PFSK-1 (cell line): ENCODE measurements around the gene SAMD4A.

Experiments
- FOXP2 ChIP-seq: optimal IDR thresholded peaks from 2 replicates; pipeline ENCODE3; 2011; ENCODE audit warnings: borderline replicate concordance, control low read depth, inconsistent platforms; ENCODE audit not compliant: insufficient read depth; ENCODE audit errors: extremely low read length, extremely low read depth
- POLR2AphosphoS5 ChIP-seq: IDR thresholded peaks from 2 replicates; pipeline ENCODE4 v1.6.1; 2012; ENCODE audit warnings: low read depth, mild to moderate bottlenecking, control low read depth, low read length, moderate library complexity
- SIN3A ChIP-seq: IDR thresholded peaks from 2 replicates; pipeline ENCODE4 v1.6.1; 2012; ENCODE audit warnings: mild to moderate bottlenecking, low read length, moderate library complexity, borderline replicate concordance; ENCODE audit not compliant: insufficient read depth
- TAF1 ChIP-seq: IDR thresholded peaks from 2 replicates; pipeline ENCODE4 v1.6.1; 2012; ENCODE audit warnings: low read length, control low read depth, borderline replicate concordance; ENCODE audit not compliant: insufficient read depth
- TF ChIP-seq, protein P1 (sequence below), 2 experiments: IDR thresholded peaks; 2 replicates each; pipeline versions ENCODE4 v1.6.1 to v1.8.0; 2011 to 2012; ENCODE audit warnings: low read depth in 2 of 2, low read length in 2 of 2, control low read depth in 1 of 2, inconsistent platforms in 1 of 2, mild to moderate bottlenecking in 1 of 2, moderate library complexity in 1 of 2; ENCODE audit not compliant: insufficient read depth in 1 of 2

SAMD4A gene

DNA sequence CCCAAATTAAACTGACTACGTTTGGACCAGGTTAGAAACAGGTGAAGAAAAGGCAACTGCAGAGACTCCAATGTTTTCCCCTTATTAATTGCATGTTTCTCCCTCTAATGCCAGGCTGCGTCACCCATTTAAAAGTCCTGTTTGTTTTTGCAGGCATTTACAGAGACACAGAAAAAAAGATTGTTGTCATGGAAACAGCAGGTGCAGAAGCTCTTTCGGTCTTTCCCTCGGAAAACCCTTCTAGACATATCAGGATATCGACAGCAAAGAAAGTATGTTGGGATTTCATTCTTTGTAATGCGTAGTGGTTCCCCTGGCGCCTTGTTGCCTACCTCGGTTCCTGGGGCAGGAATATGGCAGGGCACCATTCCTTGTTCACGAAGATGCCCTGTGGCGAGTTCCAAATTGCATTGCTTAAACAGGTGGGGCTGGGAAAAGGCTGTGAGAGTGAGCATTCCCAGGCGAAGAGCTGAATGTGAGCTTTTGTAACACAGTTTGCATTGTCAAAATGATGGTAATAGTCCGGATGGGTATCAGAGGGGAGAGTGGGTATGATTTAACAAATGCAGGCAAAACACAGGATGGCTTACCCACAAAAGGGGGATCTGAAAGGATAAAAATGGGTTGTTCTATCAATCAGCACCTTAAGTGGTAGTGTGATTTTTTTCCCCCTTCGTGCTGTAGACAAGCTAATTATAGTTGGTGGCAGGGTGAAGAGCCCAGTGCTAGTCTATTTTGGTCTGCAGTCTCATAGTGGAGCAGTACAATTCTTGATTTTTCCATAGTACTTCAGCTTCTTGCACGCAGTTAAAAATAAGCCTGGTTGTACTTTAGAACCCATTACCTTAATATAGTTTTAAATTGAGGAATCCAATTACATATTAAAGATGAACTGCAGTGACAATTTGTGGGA lies 203.3 kb downstream of the SAMD4A start:
- TF ChIP-seq POLR2AphosphoS5: no peak
- TF ChIP-seq, protein P1, sequence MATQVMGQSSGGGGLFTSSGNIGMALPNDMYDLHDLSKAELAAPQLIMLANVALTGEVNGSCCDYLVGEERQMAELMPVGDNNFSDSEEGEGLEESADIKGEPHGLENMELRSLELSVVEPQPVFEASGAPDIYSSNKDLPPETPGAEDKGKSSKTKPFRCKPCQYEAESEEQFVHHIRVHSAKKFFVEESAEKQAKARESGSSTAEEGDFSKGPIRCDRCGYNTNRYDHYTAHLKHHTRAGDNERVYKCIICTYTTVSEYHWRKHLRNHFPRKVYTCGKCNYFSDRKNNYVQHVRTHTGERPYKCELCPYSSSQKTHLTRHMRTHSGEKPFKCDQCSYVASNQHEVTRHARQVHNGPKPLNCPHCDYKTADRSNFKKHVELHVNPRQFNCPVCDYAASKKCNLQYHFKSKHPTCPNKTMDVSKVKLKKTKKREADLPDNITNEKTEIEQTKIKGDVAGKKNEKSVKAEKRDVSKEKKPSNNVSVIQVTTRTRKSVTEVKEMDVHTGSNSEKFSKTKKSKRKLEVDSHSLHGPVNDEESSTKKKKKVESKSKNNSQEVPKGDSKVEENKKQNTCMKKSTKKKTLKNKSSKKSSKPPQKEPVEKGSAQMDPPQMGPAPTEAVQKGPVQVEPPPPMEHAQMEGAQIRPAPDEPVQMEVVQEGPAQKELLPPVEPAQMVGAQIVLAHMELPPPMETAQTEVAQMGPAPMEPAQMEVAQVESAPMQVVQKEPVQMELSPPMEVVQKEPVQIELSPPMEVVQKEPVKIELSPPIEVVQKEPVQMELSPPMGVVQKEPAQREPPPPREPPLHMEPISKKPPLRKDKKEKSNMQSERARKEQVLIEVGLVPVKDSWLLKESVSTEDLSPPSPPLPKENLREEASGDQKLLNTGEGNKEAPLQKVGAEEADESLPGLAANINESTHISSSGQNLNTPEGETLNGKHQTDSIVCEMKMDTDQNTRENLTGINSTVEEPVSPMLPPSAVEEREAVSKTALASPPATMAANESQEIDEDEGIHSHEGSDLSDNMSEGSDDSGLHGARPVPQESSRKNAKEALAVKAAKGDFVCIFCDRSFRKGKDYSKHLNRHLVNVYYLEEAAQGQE (IDR thresholded peaks at IDR 0.05; ENCODE audit: insufficient read depth in 1 of 2, low read depth in 2 of 2, low read length in 2 of 2): no peak
- TF ChIP-seq SIN3A: no peak
- no peak for TF ChIP-seq TAF1
- no peak for TF ChIP-seq FOXP2

DNA sequence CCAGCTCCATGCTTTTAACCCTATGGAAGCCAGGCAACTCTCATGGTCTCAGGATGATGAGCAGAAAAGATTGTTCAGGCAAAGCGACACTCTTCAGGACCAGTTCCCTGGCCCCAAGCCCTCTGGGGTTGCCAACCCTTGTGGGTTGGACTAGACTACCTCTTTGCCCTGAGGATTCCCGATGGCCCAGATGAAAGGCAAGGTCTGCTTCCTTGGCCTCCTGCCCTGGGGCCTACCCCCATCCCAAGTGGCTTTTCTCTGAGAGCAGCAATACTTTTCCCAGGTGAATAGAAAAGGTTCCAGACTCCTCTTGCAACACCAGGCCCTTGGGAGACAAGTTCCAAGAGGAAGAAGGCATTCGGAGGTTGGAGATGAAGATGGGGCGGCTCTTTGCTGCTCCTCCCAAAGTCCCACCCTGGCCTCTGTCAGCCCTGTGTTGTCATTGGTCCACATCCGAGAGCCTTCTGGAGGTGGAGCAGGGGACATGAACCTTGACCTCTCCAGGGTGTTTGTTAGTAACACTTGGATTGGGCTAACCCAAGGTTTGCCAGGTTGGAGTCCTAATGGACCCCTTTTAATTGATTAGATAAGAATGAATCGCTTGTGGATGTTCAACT lies 204.6 kb downstream of the SAMD4A start:
- TF ChIP-seq FOXP2 (no peak), TAF1 (no peak), POLR2AphosphoS5 (no peak), SIN3A (no peak)
- TF ChIP-seq, protein P1 (IDR thresholded peaks at IDR 0.05; ENCODE audit: insufficient read depth in 1 of 2, low read depth in 2 of 2, low read length in 2 of 2): no peak

- TF ChIP-seq POLR2AphosphoS5 (no peak), TAF1 (no peak), FOXP2 (no peak), SIN3A (no peak)
- TF ChIP-seq, protein P1 (IDR thresholded peaks at IDR 0.05; ENCODE audit: insufficient read depth in 1 of 2, low read depth in 2 of 2, low read length in 2 of 2): no peak
These were observed 205.5 kb downstream of the SAMD4A start for GRCh38 chr14:54772451-54772881.

DNA sequence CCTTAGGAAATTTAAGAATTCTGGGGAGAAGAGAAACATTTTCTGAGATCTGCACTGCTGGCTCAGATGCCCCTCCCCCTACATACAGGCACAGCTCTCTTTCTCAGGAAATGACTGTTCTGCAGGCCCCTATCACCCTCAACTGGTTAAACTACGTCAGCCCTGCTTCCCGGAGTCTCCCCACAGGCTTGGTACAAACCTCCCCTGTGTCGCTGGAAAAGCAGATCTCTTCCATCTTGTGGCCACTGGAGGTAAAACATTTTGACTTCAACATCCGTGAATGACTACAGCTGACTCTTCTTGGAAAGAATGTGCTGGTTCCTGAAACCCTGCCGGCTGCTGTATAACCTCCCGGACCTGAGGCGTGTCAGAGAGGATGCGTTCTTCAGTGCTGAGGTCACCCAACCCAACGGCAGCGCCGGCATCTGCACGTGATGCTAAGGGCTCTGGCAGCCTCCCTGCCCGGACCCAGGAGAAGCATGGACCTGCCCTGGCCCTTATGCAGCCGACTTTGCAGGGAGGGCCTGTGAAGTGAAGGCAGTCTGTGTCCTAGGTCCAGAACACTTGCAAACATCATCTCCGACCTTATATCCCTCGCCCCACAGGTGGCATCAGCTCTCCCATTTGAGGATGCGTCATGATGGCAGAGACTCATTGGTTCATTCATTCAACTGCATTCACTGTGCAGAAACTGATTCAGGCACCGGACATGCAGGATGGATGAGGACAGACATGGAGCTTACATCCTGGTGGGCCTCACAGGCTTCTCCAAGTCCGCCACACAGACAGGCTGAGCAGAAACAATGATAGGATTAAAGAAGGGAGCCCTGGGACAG lies 206.5 kb downstream of the SAMD4A start:
- TF ChIP-seq FOXP2 (no peak), TAF1 (no peak), POLR2AphosphoS5 (no peak), SIN3A (no peak)
- TF ChIP-seq, protein P1 (IDR thresholded peaks at IDR 0.05; ENCODE audit: insufficient read depth in 1 of 2, low read depth in 2 of 2, low read length in 2 of 2): no peak
